CD4-positive, alpha-beta T cell (primary cell): ENCODE measurements around the gene BTF3. TPM values are rescaled to one million over a fixed set of nuclear protein-coding genes. Genes with fewer than 3 reads are reported as not detected.

Experiments used
- ATAC-seq: fragments of 200-7000 bp; cut with Tn5 transposase; one replicate; pipeline ENCODE4 v1.10.0; 2022; ENCODE audit warnings: mild to moderate bottlenecking; ENCODE audit not compliant: poor library complexity
- CTCF ChIA-PET: fragments of 350-600 bp; sonication (Branson Sonifier 250); formaldehyde crosslinking; loops from one replicate; lab custom pipeline; 2021; ENCODE audit warnings: antibody characterized with exemption, inconsistent platforms; lab: Charles Lee
- POLR2A ChIA-PET: fragments of 350-600 bp; sonication (Branson Sonifier 250); formaldehyde crosslinking; loops from one replicate; lab custom pipeline; 2021; ENCODE audit warnings: antibody characterized with exemption, inconsistent platforms; lab: Charles Lee
- DNase-seq, 14 experiments: peaks; one replicate each; pipeline ENCODE4 v3.0.0-alpha.2; 2013 to 2020; ENCODE audit warnings: mixed read lengths in 2 of 14
- H3K27ac ChIP-seq, 2 donors: one replicate each; pipeline versions ENCODE4 v1.5.1 to v1.7.0; 2013; ENCODE audit warnings: low read length in 2 of 2, low read depth in 1 of 2, mild to moderate bottlenecking in 1 of 2
- H3K27me3 ChIP-seq, 2 experiments: 1 replicate in 1 of 2; 2 replicates in 1 of 2; pipeline versions ENCODE4 v1.6.1 to v1.7.0; 2013; ENCODE audit warnings: low read length in 2 of 2, control low read depth in 1 of 2, mild to moderate bottlenecking in 1 of 2, moderate library complexity in 1 of 2; ENCODE audit not compliant: insufficient read depth in 2 of 2, control insufficient read depth in 1 of 2
- H3K36me3 ChIP-seq: one replicate; pipeline ENCODE4 v1.6.1; 2013; ENCODE audit warnings: low read length, control low read depth; ENCODE audit not compliant: insufficient read depth
- H3K4me1 ChIP-seq: one replicate; pipeline ENCODE4 v1.6.1; 2013; ENCODE audit warnings: low read length, control low read depth; ENCODE audit not compliant: insufficient read depth
- H3K4me3 ChIP-seq: one replicate; pipeline ENCODE4 v1.5.1; 2013; ENCODE audit warnings: mild to moderate bottlenecking, low read length, moderate library complexity
- H3K9me3 ChIP-seq, 2 experiments: 1 replicate in 1 of 2; 2 replicates in 1 of 2; pipeline versions ENCODE4 v1.6.1 to v1.7.0; 2013; ENCODE audit warnings: low read length in 2 of 2, mild to moderate bottlenecking in 2 of 2, control low read depth in 1 of 2, moderate library complexity in 1 of 2; ENCODE audit not compliant: control insufficient read depth in 1 of 2, insufficient read depth in 1 of 2
- H3K27ac Mint-ChIP-seq: one replicate; pipeline ENCODE4 v1.8.0; 2020; ENCODE audit warnings: mixed read lengths
- H3K27me3 Mint-ChIP-seq: one replicate; pipeline ENCODE4 v1.8.0; 2021; ENCODE audit warnings: mixed read lengths
- H3K36me3 Mint-ChIP-seq: one replicate; pipeline ENCODE4 v1.8.0; 2021; ENCODE audit warnings: low read depth, mixed read lengths
- H3K4me1 Mint-ChIP-seq: one replicate; pipeline ENCODE4 v1.8.0; 2021; ENCODE audit warnings: low read depth, mixed read lengths
- H3K4me3 Mint-ChIP-seq: one replicate; pipeline ENCODE4 v1.8.0; 2020; ENCODE audit warnings: mild to moderate bottlenecking, mixed read lengths
- H3K9me3 Mint-ChIP-seq: one replicate; pipeline ENCODE4 v1.8.0; 2020; ENCODE audit warnings: mixed read lengths
- intact Hi-C, 2 experiments: fragments of 100-400 bp; cut with DNase I in 1 of 2; cut with micrococcal nuclease in 1 of 2; formaldehyde crosslinking; loops; one replicate each; pipeline versions ENCODE4 v1.15.1 to v1.9.0; 2023 to 2025; cut with DNase I, micrococcal nuclease
- total RNA-seq, 174 experiments: library from RNA in 2 of 174; stranded (reverse) in 2 of 174; gene quantifications; one replicate each; pipeline ENCODE4 v1.2.3 and lab custom pipeline; 2021 to 2026
- TF ChIP-seq, protein P1 (sequence below): fragments of 200-600 bp; IDR thresholded peaks from one replicate; pipeline ENCODE4 v1.8.0; 2022; ENCODE audit warnings: antibody characterized with exemption, mild to moderate bottlenecking

The BTF3 gene
- total RNA-seq, 2 experiments from 2014 or later, result 756 to 769 TPM

DNA sequence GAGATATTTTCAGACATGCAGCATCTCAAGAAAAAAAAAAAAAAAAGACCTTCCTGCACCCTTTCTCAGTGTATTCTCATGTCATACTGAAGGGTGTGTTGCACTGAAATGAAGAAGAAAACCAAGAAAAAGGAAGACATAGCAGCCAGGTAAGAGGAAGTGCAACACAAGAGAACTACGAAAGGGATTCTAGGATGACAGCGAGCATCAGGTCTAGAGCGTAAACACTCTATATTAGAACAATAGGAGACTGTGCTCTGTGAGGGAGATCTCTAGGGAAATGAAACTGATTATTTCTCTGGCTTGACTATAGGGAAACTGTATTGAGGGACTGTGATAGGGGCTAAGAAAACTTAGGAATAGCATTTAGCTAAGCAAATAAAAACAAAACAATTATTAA lies 30.0 kb downstream of the BTF3 start:
- intact Hi-C loops, result no loop called here
- Histone ChIP-seq H3K36me3 (no peaks in the 10 kb centered on the region), H3K4me1 (no peaks in the 10 kb centered on the region), H3K27ac (no peak overlapping the region), H3K9me3 (no peaks in the 10 kb centered on the region), H3K4me3 (no peak overlapping the region), H3K27me3 (peaks cover 2 to 14% of the 10 kb centered on the region in 2 experiments)
- Mint-ChIP-seq H3K4me1 (no peaks in the 10 kb centered on the region), H3K27ac (no peak overlapping the region), H3K27me3 (peaks cover 37% of the 10 kb centered on the region), H3K4me3 (no peak overlapping the region), H3K9me3 (no peaks in the 10 kb centered on the region), H3K36me3 (no peaks in the 10 kb centered on the region)
- CTCF ChIA-PET, result interaction anchor here (1.4 kb wide), 1 partner anchor 11 kb away, joined by 3 read pairs; no protein-coding TSS in a partner anchor
- ATAC-seq (no peak), DNase-seq (no peak)
- POLR2A ChIA-PET, result no interaction called here
- TF ChIP-seq, protein P1, sequence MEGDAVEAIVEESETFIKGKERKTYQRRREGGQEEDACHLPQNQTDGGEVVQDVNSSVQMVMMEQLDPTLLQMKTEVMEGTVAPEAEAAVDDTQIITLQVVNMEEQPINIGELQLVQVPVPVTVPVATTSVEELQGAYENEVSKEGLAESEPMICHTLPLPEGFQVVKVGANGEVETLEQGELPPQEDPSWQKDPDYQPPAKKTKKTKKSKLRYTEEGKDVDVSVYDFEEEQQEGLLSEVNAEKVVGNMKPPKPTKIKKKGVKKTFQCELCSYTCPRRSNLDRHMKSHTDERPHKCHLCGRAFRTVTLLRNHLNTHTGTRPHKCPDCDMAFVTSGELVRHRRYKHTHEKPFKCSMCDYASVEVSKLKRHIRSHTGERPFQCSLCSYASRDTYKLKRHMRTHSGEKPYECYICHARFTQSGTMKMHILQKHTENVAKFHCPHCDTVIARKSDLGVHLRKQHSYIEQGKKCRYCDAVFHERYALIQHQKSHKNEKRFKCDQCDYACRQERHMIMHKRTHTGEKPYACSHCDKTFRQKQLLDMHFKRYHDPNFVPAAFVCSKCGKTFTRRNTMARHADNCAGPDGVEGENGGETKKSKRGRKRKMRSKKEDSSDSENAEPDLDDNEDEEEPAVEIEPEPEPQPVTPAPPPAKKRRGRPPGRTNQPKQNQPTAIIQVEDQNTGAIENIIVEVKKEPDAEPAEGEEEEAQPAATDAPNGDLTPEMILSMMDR, result no peak

DNA sequence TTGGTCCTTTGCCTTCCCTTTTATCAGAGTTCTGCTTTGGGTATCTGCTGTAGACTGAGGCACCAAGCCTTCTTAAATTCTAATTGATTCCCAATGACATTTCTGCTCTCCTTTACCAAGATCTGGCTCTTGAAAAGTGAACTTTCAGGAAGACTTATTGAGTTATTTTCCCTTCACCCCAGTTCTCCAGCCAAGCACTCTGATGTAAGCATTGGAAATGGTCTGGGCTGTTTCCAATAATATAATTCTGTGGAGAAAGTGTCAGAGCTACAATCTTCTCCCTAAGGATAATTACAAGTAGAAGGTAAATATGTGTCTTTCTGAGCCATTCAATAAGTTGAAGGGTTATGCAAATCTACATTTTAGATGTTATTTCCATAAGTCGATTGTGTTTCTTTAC lies 30.8 kb downstream of the BTF3 start:
- peaks cover 5 to 14% of the 10 kb centered on the region in 2 experiments for H3K27me3 ChIP-seq
- POLR2A ChIA-PET, result no interaction called here
- H3K27ac ChIP-seq, result no peak overlapping the region
- H3K4me1 ChIP-seq, result no peaks in the 10 kb centered on the region
- H3K36me3 Mint-ChIP-seq, result no peaks in the 10 kb centered on the region
- no peak overlapping the region for H3K27ac Mint-ChIP-seq
- DNase-seq (no peak), ATAC-seq (no peak)
- peaks cover 41% of the 10 kb centered on the region for H3K27me3 Mint-ChIP-seq
- H3K9me3 ChIP-seq, result no peaks in the 10 kb centered on the region
- H3K4me3 ChIP-seq, result no peak overlapping the region
- intact Hi-C loops, result no loop called here
- TF ChIP-seq, protein P1, result no peak
- no peak overlapping the region for H3K4me3 Mint-ChIP-seq
- H3K4me1 Mint-ChIP-seq, result no peaks in the 10 kb centered on the region
- CTCF ChIA-PET, result no interaction called here
- H3K9me3 Mint-ChIP-seq, result no peaks in the 10 kb centered on the region
- no peaks in the 10 kb centered on the region for H3K36me3 ChIP-seq

DNA sequence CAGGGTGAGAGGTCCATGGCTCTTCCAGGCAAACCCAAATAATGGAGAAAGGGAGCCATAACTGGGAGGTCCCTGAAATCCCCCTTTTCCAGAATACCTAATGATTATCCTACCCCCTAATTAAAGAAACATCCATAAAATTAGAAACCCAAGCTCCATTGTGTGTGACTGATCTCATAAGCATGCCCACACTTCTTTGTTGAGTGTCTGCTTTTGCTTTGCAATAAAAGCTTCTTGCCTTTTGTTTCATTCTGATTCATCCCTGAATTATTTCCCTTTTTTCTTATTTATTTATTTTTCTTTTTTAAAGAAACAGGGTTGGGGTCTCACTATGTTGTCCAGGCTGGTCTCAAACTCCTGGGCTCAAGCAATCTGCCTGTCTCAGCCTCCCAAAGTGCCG lies 33.1 kb downstream of the BTF3 start:
- Mint-ChIP-seq H3K27ac (no peak overlapping the region), H3K9me3 (no peaks in the 10 kb centered on the region), H3K27me3 (peaks cover 48% of the 10 kb centered on the region), H3K4me1 (no peaks in the 10 kb centered on the region), H3K4me3 (no peak overlapping the region), H3K36me3 (no peaks in the 10 kb centered on the region)
- Histone ChIP-seq H3K9me3 (no peaks in the 10 kb centered on the region), H3K4me3 (no peak overlapping the region), H3K27ac (no peak overlapping the region), H3K27me3 (peaks cover 5 to 14% of the 10 kb centered on the region in 2 experiments), H3K4me1 (no peaks in the 10 kb centered on the region), H3K36me3 (no peaks in the 10 kb centered on the region)
- no peak for ATAC-seq
- DNase-seq, result no peak
- TF ChIP-seq, protein P1, result no peak
- intact Hi-C loops, result loop anchor here in 1 of 2 experiments (5.0 kb wide), 1 partner anchor 449 kb away; no protein-coding TSS in a partner anchor
- POLR2A ChIA-PET, result no interaction called here
- CTCF ChIA-PET, result no interaction called here
